HG02852 (cell line): ENCODE measurements around the gene SLC39A1.
"Not testable (repeated sequence)": the region's sequence is repeated elsewhere in the genome, so short reads cannot be mapped to it uniquely, and the experiment has no call there.

Experiments
- ATAC-seq: cut with Tn5 transposase; IDR thresholded peaks from one replicate; pipeline ENCODE4 v1.9.1; 2021; ENCODE audit warnings: mild to moderate bottlenecking, moderate library complexity; ENCODE audit not compliant: unreplicated experiment

The SLC39A1 gene

GRCh38 chr1:153963030-153963849 is at the start of gene SLC39A1:
SLC39A1 (minus strand) TSS chr1:153963537; CDS start chr1:153962715, 822 bp downstream.
- peak; percentile 51 for ATAC-seq

GRCh38 chr1:154012543-154012942 is 49.2 kb upstream of the SLC39A1 start:
- ATAC-seq, result not testable (repeated sequence)

GRCh38 chr1:154012129-154012528 is 48.8 kb upstream of the SLC39A1 start:
- ATAC-seq, result no peak

GRCh38 chr1:154006136-154006535 is 42.8 kb upstream of the SLC39A1 start:
- no peak for ATAC-seq

GRCh38 chr1:154000420-154000819 is 37.1 kb upstream of the SLC39A1 start:
- no peak for ATAC-seq

- ATAC-seq, result not testable (repeated sequence)
Observed at GRCh38 chr1:153996882-153997281, 33.5 kb upstream of the SLC39A1 start.

GRCh38 chr1:153995640-153996039 is 32.3 kb upstream of the SLC39A1 start:
- ATAC-seq, result no peak

- no peak for ATAC-seq
Observed at GRCh38 chr1:153995202-153995601, 31.9 kb upstream of the SLC39A1 start.

GRCh38 chr1:153991806-153992205 is 28.5 kb upstream of the SLC39A1 start:
- no peak for ATAC-seq

- no peak for ATAC-seq
Observed at GRCh38 chr1:153991151-153991630, 27.9 kb upstream of the SLC39A1 start.

GRCh38 chr1:153990468-153991150 is 27.3 kb upstream of the SLC39A1 start, which contains the start of gene RPS27:
RPS27 (plus strand) TSS chr1:153990762; CDS start chr1:153990797, 35 bp downstream.
- ATAC-seq, result peak; percentile 71

GRCh38 chr1:153987621-153988020 is 24.3 kb upstream of the SLC39A1 start:
- ATAC-seq, result no peak

- no peak for ATAC-seq
Observed at GRCh38 chr1:153985941-153986761, 22.8 kb upstream of the SLC39A1 start, which contains the start of gene RAB13. RAB13 (minus strand) TSS chr1:153986339; CDS start chr1:153986236, 103 bp downstream.

- ATAC-seq, result no peak
Observed at GRCh38 chr1:153985341-153985912, 22.1 kb upstream of the SLC39A1 start.

GRCh38 chr1:153984123-153984894 is 21.0 kb upstream of the SLC39A1 start:
- ATAC-seq, result no peak

GRCh38 chr1:153981735-153982134 is 18.4 kb upstream of the SLC39A1 start:
- not testable (repeated sequence) for ATAC-seq

- not testable (repeated sequence) for ATAC-seq
Observed at GRCh38 chr1:153979091-153979490, 15.8 kb upstream of the SLC39A1 start.

- ATAC-seq, result no peak
Observed at GRCh38 chr1:153978274-153978909, 15.1 kb upstream of the SLC39A1 start.
